GM23338 (cell line): ENCODE measurements around the gene C16orf86. TPM values are rescaled to one million over a fixed set of nuclear protein-coding genes. Genes with fewer than 3 reads are reported as not detected.

Source experiments
- ATAC-seq: fragments of 200-7000 bp; cut with Tn5 transposase; 3 replicates; pipeline ENCODE4 v1.9.1; 2020
- DNase-seq: peaks from one replicate; pipeline ENCODE4 v3.0.0-alpha.2; 2015; ENCODE audit warnings: low spot score
- H2AFZ ChIP-seq: fragments of 200-600 bp; sonication (generic); 2 replicates; pipeline ENCODE4 v1.8.0; 2016; ENCODE audit warnings: antibody characterized with exemption, mild to moderate bottlenecking, moderate library complexity
- H3F3A ChIP-seq: fragments of 200-600 bp; sonication (generic); replicated peaks from 2 replicates; pipeline ENCODE4 v1.8.0; 2017; ENCODE audit warnings: antibody characterized with exemption, mixed run types, low read depth
- H3K27ac ChIP-seq: fragments of 200-600 bp; sonication (generic); 2 replicates; pipeline ENCODE4 v1.6.1; 2016; ENCODE audit warnings: low read depth
- H3K27me3 ChIP-seq: fragments of 200-600 bp; sonication (generic); 2 replicates; pipeline ENCODE4 v1.8.0; 2016; ENCODE audit warnings: mild to moderate bottlenecking, mixed run types, moderate library complexity; ENCODE audit not compliant: insufficient read depth
- H3K36me3 ChIP-seq: fragments of 200-600 bp; sonication (generic); 2 replicates; pipeline ENCODE4 v1.8.0; 2016; ENCODE audit warnings: mild to moderate bottlenecking; ENCODE audit not compliant: insufficient read depth
- H3K4me1 ChIP-seq: fragments of 200-600 bp; sonication (generic); 2 replicates; pipeline ENCODE4 v1.8.0; 2016; ENCODE audit warnings: mild to moderate bottlenecking, moderate library complexity; ENCODE audit not compliant: insufficient read depth
- H3K4me2 ChIP-seq: fragments of 200-600 bp; sonication (generic); 2 replicates; pipeline ENCODE4 v1.7.1; 2017; ENCODE audit warnings: mixed run types
- H3K4me3 ChIP-seq: fragments of 200-600 bp; sonication (generic); 2 replicates; pipeline ENCODE4 v1.6.1; 2016; ENCODE audit warnings: mixed run types
- H3K79me2 ChIP-seq: fragments of 200-600 bp; sonication (generic); replicated peaks from 2 replicates; pipeline ENCODE4 v1.8.0; 2017; ENCODE audit warnings: mild to moderate bottlenecking; ENCODE audit not compliant: insufficient read depth
- H3K9me2 ChIP-seq: fragments of 200-600 bp; sonication (generic); 2 replicates; pipeline ENCODE4 v1.8.0; 2017; ENCODE audit not compliant: insufficient read depth
- H4K20me1 ChIP-seq: fragments of 200-600 bp; sonication (generic); replicated peaks from 2 replicates; pipeline ENCODE4 v1.8.0; 2017; ENCODE audit warnings: mild to moderate bottlenecking; ENCODE audit not compliant: insufficient read depth
- H3K27ac Mint-ChIP-seq: 2 replicates; pipeline ENCODE4 v1.8.0; 2020; ENCODE audit warnings: inconsistent platforms, mild to moderate bottlenecking, moderate library complexity, mixed read lengths
- H3K27me3 Mint-ChIP-seq: 3 replicates; pipeline ENCODE4 v1.8.0; 2022; ENCODE audit warnings: low read depth, mild to moderate bottlenecking, moderate library complexity, mixed read lengths, inconsistent platforms; ENCODE audit not compliant: insufficient read depth, poor library complexity
- H3K36me3 Mint-ChIP-seq: 3 replicates; pipeline ENCODE4 v1.8.0; 2021; ENCODE audit warnings: low read depth, mild to moderate bottlenecking, inconsistent platforms, moderate library complexity, mixed read lengths
- H3K4me1 Mint-ChIP-seq: 3 replicates; pipeline ENCODE4 v1.8.0; 2020; ENCODE audit warnings: mild to moderate bottlenecking, inconsistent platforms, mixed read lengths
- H3K4me3 Mint-ChIP-seq: 3 replicates; pipeline ENCODE4 v1.8.0; 2021; ENCODE audit warnings: moderate library complexity, mild to moderate bottlenecking, inconsistent platforms, mixed read lengths
- H3K9me3 Mint-ChIP-seq: 3 replicates; pipeline ENCODE4 v1.8.0; 2020; ENCODE audit warnings: moderate library complexity, mild to moderate bottlenecking, inconsistent platforms, mixed read lengths
- CREB1 ChIP-seq: fragments of 250-450 bp; sonication (Bioruptor Pico); IDR thresholded peaks from 2 replicates; pipeline ENCODE4 v1.5.0; 2020; ENCODE audit warnings: low read depth, mild to moderate bottlenecking, moderate library complexity
- ETS1 ChIP-seq: IDR thresholded peaks from 2 replicates; pipeline ENCODE4 v1.6.1; 2016; ENCODE audit warnings: antibody characterized with exemption
- EZH2 ChIP-seq: fragments of 200-600 bp; sonication (generic); IDR thresholded peaks from one replicate; pipeline ENCODE4 v1.8.0; 2017; ENCODE audit warnings: antibody characterized with exemption, mild to moderate bottlenecking, low read depth; ENCODE audit not compliant: unreplicated experiment
- EZH2phosphoT487 ChIP-seq: fragments of 200-600 bp; sonication (generic); IDR thresholded peaks from one replicate; pipeline ENCODE4 v1.8.1; 2018; ENCODE audit warnings: antibody characterized with exemption; ENCODE audit not compliant: unreplicated experiment
- JUNB ChIP-seq: IDR thresholded peaks from one replicate; pipeline ENCODE4 v1.6.1; 2016; ENCODE audit warnings: antibody characterized with exemption; ENCODE audit not compliant: unreplicated experiment
- NANOG ChIP-seq: IDR thresholded peaks from 2 replicates; pipeline ENCODE4 v1.6.1; 2016; ENCODE audit warnings: antibody characterized with exemption, borderline replicate concordance
- POLR2AphosphoS5 ChIP-seq: IDR thresholded peaks from 2 replicates; pipeline ENCODE4 v1.6.1; 2016; ENCODE audit warnings: antibody characterized with exemption, low read depth
- REST ChIP-seq: IDR thresholded peaks from one replicate; pipeline ENCODE4 v1.6.1; 2018; ENCODE audit warnings: antibody characterized with exemption; ENCODE audit not compliant: unreplicated experiment
- STAT1 ChIP-seq: IDR thresholded peaks from one replicate; pipeline ENCODE4 v1.6.1; 2016; ENCODE audit warnings: antibody characterized with exemption; ENCODE audit not compliant: unreplicated experiment
- ZNF114 ChIP-seq: fragments of 250-450 bp; sonication (Bioruptor Pico); IDR thresholded peaks from 2 replicates; pipeline ENCODE4 v1.5.0; 2020; ENCODE audit warnings: mild to moderate bottlenecking, moderate library complexity
- ZNF331 ChIP-seq: fragments of 250-450 bp; sonication (Bioruptor Pico); IDR thresholded peaks from 2 replicates; pipeline ENCODE4 v1.5.0; 2020; ENCODE audit warnings: low read depth, mild to moderate bottlenecking, moderate library complexity
- ZNF462 ChIP-seq: fragments of 250-450 bp; sonication (Bioruptor Pico); IDR thresholded peaks from 2 replicates; pipeline ENCODE4 v1.5.0; 2020; ENCODE audit warnings: mild to moderate bottlenecking, moderate library complexity
- polyA plus RNA-seq: library from polyadenylated mRNA; unstranded; fragments of >200 nt; fragmentation: Nextera tagmentation; extraction: Ambion mirVana; gene quantifications from 2 replicates; pipeline ENCODE4 v1.2.1, GENCODE V29; 2016
- total RNA-seq: library from RNA; depleted of rRNA; stranded (reverse); fragments of >200 nt; shearing (Covaris generic); gene quantifications from 2 replicates; pipeline ENCODE4 v1.2.3, GENCODE V29; 2014
- TF ChIP-seq, protein P1 (sequence below), 2 experiments: fragments of 200-600 bp in 1 of 2; sonication (generic) in 1 of 2; conservative IDR thresholded peaks; 2 replicates each; pipeline versions ENCODE4 v1.5.1 to v1.6.1; 2016 to 2017; ENCODE audit warnings: antibody characterized with exemption in 2 of 2, low read depth in 2 of 2, mild to moderate bottlenecking in 2 of 2, moderate library complexity in 1 of 2

The C16orf86 gene
- total and polyA plus RNA-seq, 2 experiments from 2014 or later: 0.87 to 1.1 TPM

DNA sequence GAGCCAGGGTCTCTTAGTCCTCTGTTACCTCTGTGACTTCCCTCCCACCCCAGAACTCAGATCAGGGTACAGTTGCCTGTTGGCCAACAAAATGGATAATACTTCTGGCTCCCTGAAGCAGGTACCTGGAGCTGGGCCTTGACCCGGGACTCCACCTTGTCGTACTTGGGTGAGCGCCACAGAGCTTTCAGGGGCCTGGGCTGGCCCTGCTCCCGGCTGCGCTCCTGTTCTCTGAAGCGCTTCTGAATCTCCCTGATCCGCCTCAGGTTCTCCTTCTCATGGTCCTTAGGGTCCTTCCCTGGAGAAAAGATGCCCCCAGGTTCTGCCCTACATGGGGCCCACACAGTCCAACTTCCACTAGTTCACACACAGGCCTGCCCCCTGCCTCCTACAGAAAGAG is 1.7 kb upstream of the C16orf86 start:
- Histone ChIP-seq H3K4me3 (no peak overlapping the region), H2AFZ (no peak overlapping the region), H3F3A (peaks cover 32% of the 10 kb centered on the region), H3K4me2 (no peak overlapping the region), H4K20me1 (0 out of 2 replicates have a peak, but pooled peaks cover 5% of the 10 kb centered on the region), H3K36me3 (no peaks in the 10 kb centered on the region), H3K9me2 (no peaks in the 10 kb centered on the region), H3K27me3 (peaks cover 10% of the 10 kb centered on the region), H3K27ac (no peak overlapping the region), H3K4me1 (peaks cover 14% of the 10 kb centered on the region; the same call in 1 of the 2 replicates), H3K79me2 (no peaks in the 10 kb centered on the region)
- TF ChIP-seq ZNF331 (CRISPR knock-in tag) (no peak), CREB1 (CRISPR knock-in tag) (no peak), ZNF462 (CRISPR knock-in tag) (no peak), NANOG (no peak), REST (no peak), STAT1 (no peak), ETS1 (no peak), POLR2AphosphoS5 (no peak), EZH2 (no peak), EZH2phosphoT487 (no peak), JUNB (no peak), ZNF114 (CRISPR knock-in tag) (no peak)
- TF ChIP-seq, protein P1, sequence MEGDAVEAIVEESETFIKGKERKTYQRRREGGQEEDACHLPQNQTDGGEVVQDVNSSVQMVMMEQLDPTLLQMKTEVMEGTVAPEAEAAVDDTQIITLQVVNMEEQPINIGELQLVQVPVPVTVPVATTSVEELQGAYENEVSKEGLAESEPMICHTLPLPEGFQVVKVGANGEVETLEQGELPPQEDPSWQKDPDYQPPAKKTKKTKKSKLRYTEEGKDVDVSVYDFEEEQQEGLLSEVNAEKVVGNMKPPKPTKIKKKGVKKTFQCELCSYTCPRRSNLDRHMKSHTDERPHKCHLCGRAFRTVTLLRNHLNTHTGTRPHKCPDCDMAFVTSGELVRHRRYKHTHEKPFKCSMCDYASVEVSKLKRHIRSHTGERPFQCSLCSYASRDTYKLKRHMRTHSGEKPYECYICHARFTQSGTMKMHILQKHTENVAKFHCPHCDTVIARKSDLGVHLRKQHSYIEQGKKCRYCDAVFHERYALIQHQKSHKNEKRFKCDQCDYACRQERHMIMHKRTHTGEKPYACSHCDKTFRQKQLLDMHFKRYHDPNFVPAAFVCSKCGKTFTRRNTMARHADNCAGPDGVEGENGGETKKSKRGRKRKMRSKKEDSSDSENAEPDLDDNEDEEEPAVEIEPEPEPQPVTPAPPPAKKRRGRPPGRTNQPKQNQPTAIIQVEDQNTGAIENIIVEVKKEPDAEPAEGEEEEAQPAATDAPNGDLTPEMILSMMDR (conservative IDR thresholded peaks at IDR 0.05; ENCODE audit: low read depth in 2 of 2): no peak
- Mint-ChIP-seq H3K36me3 (peaks cover 3% of the 10 kb centered on the region), H3K27ac (no peak overlapping the region), H3K9me3 (no peaks in the 10 kb centered on the region; the same call in 2 of the 3 replicates), H3K4me3 (peak overlapping the region; percentile 74; the same call in 1 of the 3 replicates), H3K27me3 (peaks cover 25% of the 10 kb centered on the region), H3K4me1 (peaks cover 17% of the 10 kb centered on the region)
- DNase-seq (no peak), ATAC-seq (no peak)
